Neural progenitor cell (in vitro differentiated cells): ENCODE results near the gene LILRA1.

ENCODE experiments used
- EZH2phosphoT487 ChIP-seq: fragments of 200-600 bp; sonication (generic); IDR thresholded peaks from 2 replicates; pipeline ENCODE4 v1.6.1; 2017; ENCODE audit warnings: antibody characterized with exemption
- TF ChIP-seq, protein P1 (sequence below): fragments of 200-600 bp; sonication (generic); IDR thresholded peaks from 2 replicates; pipeline ENCODE4 v1.5.1; 2017; ENCODE audit warnings: antibody characterized with exemption, mild to moderate bottlenecking

- TF ChIP-seq, protein P1, sequence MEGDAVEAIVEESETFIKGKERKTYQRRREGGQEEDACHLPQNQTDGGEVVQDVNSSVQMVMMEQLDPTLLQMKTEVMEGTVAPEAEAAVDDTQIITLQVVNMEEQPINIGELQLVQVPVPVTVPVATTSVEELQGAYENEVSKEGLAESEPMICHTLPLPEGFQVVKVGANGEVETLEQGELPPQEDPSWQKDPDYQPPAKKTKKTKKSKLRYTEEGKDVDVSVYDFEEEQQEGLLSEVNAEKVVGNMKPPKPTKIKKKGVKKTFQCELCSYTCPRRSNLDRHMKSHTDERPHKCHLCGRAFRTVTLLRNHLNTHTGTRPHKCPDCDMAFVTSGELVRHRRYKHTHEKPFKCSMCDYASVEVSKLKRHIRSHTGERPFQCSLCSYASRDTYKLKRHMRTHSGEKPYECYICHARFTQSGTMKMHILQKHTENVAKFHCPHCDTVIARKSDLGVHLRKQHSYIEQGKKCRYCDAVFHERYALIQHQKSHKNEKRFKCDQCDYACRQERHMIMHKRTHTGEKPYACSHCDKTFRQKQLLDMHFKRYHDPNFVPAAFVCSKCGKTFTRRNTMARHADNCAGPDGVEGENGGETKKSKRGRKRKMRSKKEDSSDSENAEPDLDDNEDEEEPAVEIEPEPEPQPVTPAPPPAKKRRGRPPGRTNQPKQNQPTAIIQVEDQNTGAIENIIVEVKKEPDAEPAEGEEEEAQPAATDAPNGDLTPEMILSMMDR = no peak
- no peak for TF ChIP-seq EZH2phosphoT487
Measured at GRCh38 chr19:54626757-54627156, 33.3 kb downstream of the LILRA1 start.
